KOPT-K1 (cell line): Measurements from ENCODE around the gene HOXC13.

ENCODE experiments used
- H3K27ac ChIP-seq: fragments of 200-600 bp; sonication (generic); 2 replicates; pipeline ENCODE4 v1.5.1; 2016; ENCODE audit warnings: antibody characterized with exemption, mild to moderate bottlenecking, low read depth, low read length; ENCODE audit not compliant: poor library complexity, severe bottlenecking
- H3K36me3 ChIP-seq: fragments of 200-600 bp; sonication (generic); 2 replicates; pipeline ENCODE4 v1.5.1; 2017; ENCODE audit warnings: antibody characterized with exemption, mild to moderate bottlenecking, low read length, moderate library complexity; ENCODE audit not compliant: insufficient read depth
- H3K9me3 ChIP-seq: fragments of 200-600 bp; sonication (generic); 2 replicates; pipeline ENCODE4 v1.5.1; 2017; ENCODE audit warnings: antibody characterized with exemption, low read length, mild to moderate bottlenecking; ENCODE audit not compliant: insufficient read depth, poor library complexity, severe bottlenecking

The HOXC13 gene

GRCh38 chr12:53932915-53933314, 5.7 kb upstream of the HOXC13 start:
- Histone ChIP-seq H3K36me3 (no peaks in the 10 kb centered on the region), H3K9me3 (no peaks in the 10 kb centered on the region), H3K27ac (no peak overlapping the region)

DNA sequence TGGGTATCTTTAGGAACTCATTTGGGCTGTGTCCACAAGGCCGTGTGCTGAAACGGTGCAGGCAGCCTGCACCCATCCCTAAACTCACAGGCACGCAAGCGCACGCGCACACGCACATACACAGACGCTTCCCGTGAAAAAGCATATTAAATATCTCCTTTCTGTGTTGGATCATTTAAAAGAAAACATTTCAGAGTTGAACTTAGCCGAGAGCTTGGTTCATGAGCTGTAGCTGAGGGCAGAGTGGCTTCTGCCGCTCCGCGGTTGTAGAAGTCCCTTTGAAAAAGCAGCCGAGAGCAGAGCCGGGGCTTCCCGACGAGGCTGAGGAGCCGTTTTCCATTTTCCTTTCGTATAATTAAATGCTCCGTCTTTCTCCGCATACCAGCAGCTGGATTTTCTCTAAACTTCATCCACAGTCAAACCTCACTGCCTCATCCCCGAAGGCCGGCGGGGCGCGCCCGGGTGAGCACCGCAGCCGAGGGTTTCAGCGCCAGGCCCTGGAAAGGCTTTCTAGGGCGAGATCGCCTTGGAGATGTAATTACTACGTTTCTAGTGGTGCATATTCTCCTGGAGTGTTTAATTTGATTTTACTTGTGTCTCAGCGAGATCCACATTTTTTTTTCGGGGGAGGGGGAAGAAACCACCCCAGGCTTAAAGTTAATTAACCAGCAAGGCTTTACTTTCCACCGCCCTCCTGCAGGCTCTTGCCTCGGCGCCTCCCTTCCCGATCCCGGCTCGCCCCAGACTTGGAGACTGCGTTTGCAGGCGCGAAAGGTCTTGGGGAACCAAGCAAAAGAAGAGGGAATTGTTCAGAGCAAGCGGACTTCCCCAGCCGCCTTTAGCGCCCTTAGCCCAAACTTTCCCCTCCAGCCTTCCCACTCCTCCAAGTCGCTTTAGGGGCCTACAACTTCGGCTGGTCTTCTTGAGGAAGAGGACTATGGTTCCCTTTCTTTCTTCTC, 3.0 kb upstream of the HOXC13 start:
- no peak overlapping the region for H3K27ac ChIP-seq
- H3K36me3 ChIP-seq: no peaks in the 10 kb centered on the region
- H3K9me3 ChIP-seq: no peaks in the 10 kb centered on the region

DNA sequence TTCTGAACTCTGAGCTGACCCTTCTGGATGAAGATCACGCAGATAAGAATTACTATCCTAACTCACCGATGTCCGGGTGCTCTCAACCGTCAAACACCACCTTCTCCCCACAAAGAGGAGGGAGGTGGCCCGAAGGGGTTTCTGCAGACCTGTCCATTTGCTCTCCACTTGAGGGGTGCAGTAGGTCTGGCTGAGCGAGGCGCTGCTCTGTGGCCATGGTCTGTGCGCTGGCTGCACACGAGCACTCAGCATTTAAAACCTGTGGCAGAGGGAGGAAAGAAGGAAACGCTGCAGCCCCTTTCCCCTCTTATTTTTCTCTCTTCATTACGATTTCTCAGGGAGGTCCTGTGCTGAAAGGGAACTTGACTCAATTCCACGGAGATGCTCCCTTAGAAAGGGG, 1.5 kb upstream of the HOXC13 start:
- Histone ChIP-seq H3K9me3 (no peaks in the 10 kb centered on the region), H3K36me3 (no peaks in the 10 kb centered on the region), H3K27ac (no peak overlapping the region)

GRCh38 chr12:53937596-53938325, 870 bp upstream of the HOXC13 start:
- H3K27ac ChIP-seq: no peak overlapping the region
- H3K36me3 ChIP-seq: no peaks in the 10 kb centered on the region
- no peaks in the 10 kb centered on the region for H3K9me3 ChIP-seq

DNA sequence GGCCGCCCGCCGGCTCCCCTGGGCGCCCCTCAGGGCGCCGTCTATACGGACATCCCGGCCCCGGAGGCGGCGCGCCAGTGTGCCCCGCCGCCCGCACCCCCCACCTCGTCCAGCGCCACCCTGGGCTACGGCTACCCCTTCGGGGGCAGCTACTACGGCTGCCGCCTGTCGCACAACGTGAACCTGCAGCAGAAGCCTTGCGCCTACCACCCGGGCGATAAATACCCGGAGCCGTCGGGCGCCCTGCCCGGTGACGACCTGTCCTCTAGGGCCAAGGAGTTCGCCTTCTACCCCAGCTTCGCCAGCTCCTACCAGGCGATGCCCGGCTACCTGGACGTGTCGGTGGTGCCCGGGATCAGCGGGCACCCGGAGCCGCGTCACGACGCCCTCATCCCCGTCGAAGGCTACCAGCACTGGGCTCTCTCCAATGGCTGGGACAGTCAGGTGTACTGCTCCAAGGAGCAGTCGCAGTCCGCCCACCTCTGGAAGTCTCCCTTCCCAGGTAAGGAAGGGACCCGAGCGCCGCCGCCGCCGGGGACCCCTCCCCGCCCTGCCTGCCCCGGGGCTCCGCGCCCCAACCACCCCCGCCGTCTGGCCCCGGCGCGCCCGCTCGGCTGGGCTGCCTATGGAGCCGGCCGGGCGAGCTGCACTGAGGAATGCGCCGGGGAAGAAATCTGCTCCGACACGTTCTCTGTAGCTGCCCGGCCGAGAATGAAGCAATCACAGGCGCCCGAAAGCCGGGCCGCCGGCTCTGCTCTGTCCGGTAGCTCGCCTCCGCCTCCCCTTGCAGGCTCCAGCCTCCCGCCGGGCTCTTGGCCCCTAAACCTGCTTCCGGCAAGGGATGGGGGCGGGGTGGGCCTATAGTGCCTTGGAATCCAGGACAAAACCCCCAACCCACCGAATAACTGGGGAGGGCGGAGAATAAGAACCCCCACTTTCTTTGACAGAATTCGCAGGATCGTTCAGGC, 794 bp downstream of the HOXC13 start:
- no peaks in the 10 kb centered on the region for H3K36me3 ChIP-seq
- H3K9me3 ChIP-seq: no peaks in the 10 kb centered on the region
- no peak overlapping the region for H3K27ac ChIP-seq

- Histone ChIP-seq H3K9me3 (no peaks in the 10 kb centered on the region), H3K27ac (no peak overlapping the region), H3K36me3 (no peaks in the 10 kb centered on the region)
Observed at GRCh38 chr12:53940443-53941014, 1.9 kb downstream of the HOXC13 start.

DNA sequence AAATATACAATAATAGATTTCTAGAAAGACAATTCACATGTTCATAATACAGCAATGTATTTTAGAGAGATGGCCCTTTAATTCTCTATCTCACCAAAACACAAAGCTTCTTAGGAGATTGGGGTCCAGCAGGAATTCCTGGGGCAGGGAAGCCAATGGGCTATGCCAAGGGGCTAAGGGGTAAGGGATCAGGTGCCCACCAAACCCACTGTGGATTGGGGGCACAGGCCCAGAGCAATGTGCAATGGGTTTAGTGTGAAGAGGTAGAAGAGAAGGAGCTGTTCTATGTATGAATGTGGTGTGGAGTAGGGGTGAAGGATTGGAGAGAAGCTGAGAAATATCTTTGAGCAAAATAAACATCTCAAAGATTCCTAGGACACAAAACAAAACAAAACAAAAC, 2.6 kb downstream of the HOXC13 start:
- no peaks in the 10 kb centered on the region for H3K36me3 ChIP-seq
- H3K27ac ChIP-seq: no peak overlapping the region
- H3K9me3 ChIP-seq: no peaks in the 10 kb centered on the region

GRCh38 chr12:53941750-53942149, 3.1 kb downstream of the HOXC13 start:
- H3K27ac ChIP-seq: no peak overlapping the region

GRCh38 chr12:53942467-53942997, 3.9 kb downstream of the HOXC13 start:
- no peaks in the 10 kb centered on the region for H3K36me3 ChIP-seq
- H3K27ac ChIP-seq: no peak overlapping the region
- H3K9me3 ChIP-seq: no peaks in the 10 kb centered on the region

More at GRCh38 chr12:53941750-53942149, 3.1 kb downstream of the HOXC13 start:
- no peaks in the 10 kb centered on the region for H3K9me3 ChIP-seq
- H3K36me3 ChIP-seq: no peaks in the 10 kb centered on the region

- Histone ChIP-seq H3K9me3 (peaks cover under 1% of the 10 kb centered on the region), H3K36me3 (no peaks in the 10 kb centered on the region), H3K27ac (no peak overlapping the region)
Observed at GRCh38 chr12:53944209-53944608, 5.6 kb downstream of the HOXC13 start.

- no peak overlapping the region for H3K27ac ChIP-seq
- peaks cover 4% of the 10 kb centered on the region for H3K9me3 ChIP-seq
- H3K36me3 ChIP-seq: no peaks in the 10 kb centered on the region
Observed at GRCh38 chr12:53944907-53945847, 6.5 kb downstream of the HOXC13 start.

DNA sequence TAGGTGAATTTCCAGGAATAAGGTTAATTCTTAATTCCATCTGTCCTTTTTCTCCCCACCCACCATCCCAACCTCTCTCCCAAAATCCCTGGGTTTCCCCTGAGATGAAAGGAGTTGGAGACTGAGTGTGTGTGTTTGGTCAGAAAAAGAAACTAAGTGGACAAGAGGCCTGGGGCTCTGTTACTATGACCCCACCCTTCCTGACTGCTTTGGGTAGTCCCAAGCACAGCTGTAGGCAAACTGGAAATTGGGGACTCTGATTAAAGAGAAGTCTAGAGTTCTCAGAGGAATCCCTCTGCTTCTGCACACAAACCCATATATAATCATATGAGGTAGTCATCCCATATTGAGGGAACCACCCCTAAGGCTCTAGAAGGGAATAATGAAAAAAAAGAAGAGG, 9.1 kb downstream of the HOXC13 start:
- H3K9me3 ChIP-seq: peaks cover 4% of the 10 kb centered on the region
- H3K36me3 ChIP-seq: no peaks in the 10 kb centered on the region
- H3K27ac ChIP-seq: no peak overlapping the region
